Activated CD4-positive, alpha-beta T cell treated with anti-CD3 and anti-CD28 coated beads for 1 hour (primary cell): ENCODE data around the gene DPEP2.
"Not testable (repeated sequence)": the region's sequence is repeated elsewhere in the genome, so short reads cannot be mapped to it uniquely, and the experiment has no call there.

Experiments used
- DNase-seq: peaks from one replicate; pipeline ENCODE4 v3.0.0-alpha.2; 2020

DPEP2 gene

GRCh38 chr16:67950335-67950843, 48.9 kb downstream of the DPEP2 start:
- no peak for DNase-seq

- DNase-seq = no peak
Observed at GRCh38 chr16:67949645-67950044, 49.6 kb downstream of the DPEP2 start.

- DNase-seq = no peak
Observed at GRCh38 chr16:67948015-67948414, 51.3 kb downstream of the DPEP2 start.

GRCh38 chr16:67946966-67947558, 52.2 kb downstream of the DPEP2 start:
- no peak for DNase-seq

GRCh38 chr16:67946128-67946569, 53.1 kb downstream of the DPEP2 start:
- DNase-seq = no peak

GRCh38 chr16:67945392-67945933, 53.8 kb downstream of the DPEP2 start:
- no peak for DNase-seq

GRCh38 chr16:67944690-67945391, 54.4 kb downstream of the DPEP2 start:
- no peak for DNase-seq

- DNase-seq = no peak
Observed at GRCh38 chr16:67943619-67944504, 55.4 kb downstream of the DPEP2 start, which contains the start of gene LCAT. TSS of gene LCAT (minus strand) at chr16:67944120. CDS start at chr16:67944101, 19 bp downstream.

- DNase-seq = no peak
Observed at GRCh38 chr16:67943256-67943618, 56.0 kb downstream of the DPEP2 start.

- no peak for DNase-seq
Observed at GRCh38 chr16:67942510-67943255, 56.6 kb downstream of the DPEP2 start.

GRCh38 chr16:67942200-67942509, 57.1 kb downstream of the DPEP2 start:
- DNase-seq = no peak

GRCh38 chr16:67941469-67942199, 57.6 kb downstream of the DPEP2 start:
- no peak for DNase-seq

GRCh38 chr16:67940446-67941089, 58.7 kb downstream of the DPEP2 start:
- no peak for DNase-seq

GRCh38 chr16:67939507-67940445, 59.5 kb downstream of the DPEP2 start:
- no peak for DNase-seq

GRCh38 chr16:67937713-67938112, 61.6 kb downstream of the DPEP2 start:
- DNase-seq = not testable (repeated sequence)
